ENCODE results near the gene CCNB1.
A peak's percentile ranks its signal among the peaks of the same experiment; 100 is the strongest.
"Not testable (repeated sequence)": the region's sequence is repeated elsewhere in the genome, so short reads cannot be mapped to it uniquely, and the experiment has no call there.

Gene CCNB1

DNA sequence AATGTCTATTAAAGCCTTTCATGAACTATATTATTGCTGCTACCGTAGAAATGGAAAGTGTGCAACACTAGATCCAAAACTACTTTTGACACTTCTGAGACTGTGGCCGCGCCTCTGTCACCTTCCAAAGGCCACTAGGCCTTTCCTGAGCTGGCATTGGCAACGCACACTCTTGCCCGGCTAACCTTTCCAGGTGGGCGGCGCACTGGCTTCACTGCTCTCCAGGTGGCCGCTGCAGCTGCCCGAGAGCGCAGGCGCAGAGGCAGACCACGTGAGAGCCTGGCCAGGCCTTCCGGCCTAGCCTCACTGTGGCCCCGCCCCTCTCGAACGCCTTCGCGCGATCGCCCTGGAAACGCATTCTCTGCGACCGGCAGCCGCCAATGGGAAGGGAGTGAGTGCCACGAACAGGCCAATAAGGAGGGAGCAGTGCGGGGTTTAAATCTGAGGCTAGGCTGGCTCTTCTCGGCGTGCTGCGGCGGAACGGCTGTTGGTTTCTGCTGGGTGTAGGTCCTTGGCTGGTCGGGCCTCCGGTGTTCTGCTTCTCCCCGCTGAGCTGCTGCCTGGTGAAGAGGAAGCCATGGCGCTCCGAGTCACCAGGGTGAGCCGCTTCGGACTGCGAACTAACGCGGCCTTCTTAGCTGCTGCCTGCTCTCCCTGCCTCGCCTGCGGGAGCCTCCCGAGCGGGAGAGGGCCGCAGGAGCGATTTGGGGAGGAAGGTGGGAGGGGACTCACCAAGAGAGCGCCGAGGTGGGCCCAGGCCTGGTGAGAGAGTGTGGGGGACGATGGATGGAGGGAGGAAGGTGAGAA, at the start of gene CCNB1:
TSS of gene CCNB1 (plus strand) at position 465 of the 807 bp plus-strand sequence. CDS start at position 578, 113 bp downstream.
- DNase-seq (ENCODE audit: low read depth) = peak; percentile 95

DNA sequence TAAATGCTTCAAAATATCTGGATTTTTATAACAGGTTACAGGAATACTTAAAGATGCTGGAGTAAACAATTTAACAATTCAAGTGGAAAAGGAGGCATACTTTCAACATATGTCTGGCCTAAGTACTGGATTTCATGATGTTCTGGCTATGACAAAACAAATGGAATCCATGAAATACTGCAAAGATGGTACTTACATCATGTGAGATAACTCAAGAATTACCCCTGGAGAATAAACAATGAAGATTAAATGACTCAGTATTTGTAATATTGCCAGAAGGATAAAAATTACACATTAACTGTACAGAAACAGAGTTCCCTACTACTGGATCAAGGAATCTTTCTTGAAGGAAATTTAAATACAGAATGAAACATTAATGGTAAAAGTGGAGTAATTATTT, 37.5 kb upstream of the CCNB1 start:
- DNase-seq (ENCODE audit: low read depth) = no peak

DNA sequence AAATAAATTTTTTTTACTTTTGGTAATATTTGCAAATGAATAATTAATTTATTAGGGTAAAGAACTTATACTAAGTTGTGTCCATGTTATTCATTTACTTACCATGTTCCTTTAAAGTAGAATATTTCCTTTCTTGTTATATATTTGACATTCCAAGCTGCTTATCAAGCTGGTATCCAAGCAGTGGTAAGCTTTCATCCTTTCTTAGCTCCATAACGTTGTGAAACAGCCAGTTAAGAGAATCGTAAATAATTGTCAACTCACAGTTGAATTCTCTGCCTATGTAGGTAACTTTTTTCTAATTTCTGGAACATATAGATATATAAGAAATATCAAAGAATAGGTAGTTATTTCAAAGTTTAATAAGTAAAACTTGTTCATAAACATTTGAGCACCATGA, 36.7 kb upstream of the CCNB1 start:
- DNase-seq (ENCODE audit: low read depth) = no peak

DNA sequence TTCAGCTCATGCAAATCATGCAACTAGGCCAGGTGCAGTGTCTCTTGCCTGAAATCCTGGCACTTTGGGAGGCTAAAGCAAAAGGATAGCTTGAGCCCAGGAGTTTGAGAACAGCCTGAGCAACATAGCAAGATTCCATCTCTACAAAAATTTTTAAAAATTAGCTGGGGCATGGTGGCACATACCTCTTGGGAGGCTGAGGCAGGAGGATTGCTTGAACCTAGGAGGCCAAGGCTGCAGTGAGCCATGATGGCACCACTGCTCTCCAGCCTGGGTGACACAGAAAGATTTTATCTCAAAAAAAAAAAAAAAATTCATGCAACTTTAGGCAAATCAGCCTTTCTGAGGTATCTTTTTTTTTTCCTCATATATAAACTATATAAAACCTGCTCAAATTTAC, 35.6 kb upstream of the CCNB1 start:
- no peak for DNase-seq (ENCODE audit: low read depth)

DNA sequence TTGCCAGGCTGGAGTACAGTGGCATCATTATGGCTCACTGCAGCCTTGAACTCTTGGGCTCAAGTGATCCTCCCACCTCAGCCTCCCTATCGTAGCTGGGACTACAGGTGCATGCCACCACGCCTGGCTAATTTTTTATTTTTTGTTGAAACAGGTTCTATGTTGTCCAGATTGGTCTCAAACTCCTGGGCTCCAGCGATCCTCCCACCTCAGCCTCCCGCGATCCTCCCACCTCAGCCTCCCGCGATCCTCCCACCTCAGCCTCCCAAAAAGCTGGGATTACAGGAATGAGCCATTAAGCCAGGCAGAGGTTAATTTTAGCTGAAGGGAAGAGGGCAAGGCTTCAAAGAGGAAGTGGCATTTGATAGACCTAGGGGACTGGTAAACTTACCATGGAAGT, 32.8 kb upstream of the CCNB1 start:
- no peak for DNase-seq (ENCODE audit: low read depth)

DNA sequence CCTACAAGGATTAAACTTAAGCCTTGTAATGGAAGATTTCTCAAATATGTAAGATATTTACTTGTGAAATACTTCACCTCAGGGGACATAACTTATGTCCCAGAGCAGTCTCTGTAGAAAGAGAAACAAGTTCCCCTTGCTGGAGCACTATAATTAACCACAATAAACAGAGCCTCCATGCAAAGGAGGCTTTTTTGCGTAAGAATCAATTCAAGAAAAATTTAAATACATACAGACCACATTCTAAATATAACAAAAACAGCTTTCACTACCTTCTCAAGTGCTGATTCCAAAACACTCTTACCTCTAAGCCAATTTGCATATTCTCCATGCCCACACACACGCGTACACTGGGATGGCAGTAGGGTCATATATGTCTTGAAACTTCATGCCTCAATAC, 30.7 kb upstream of the CCNB1 start:
- no peak for DNase-seq (ENCODE audit: low read depth)

DNA sequence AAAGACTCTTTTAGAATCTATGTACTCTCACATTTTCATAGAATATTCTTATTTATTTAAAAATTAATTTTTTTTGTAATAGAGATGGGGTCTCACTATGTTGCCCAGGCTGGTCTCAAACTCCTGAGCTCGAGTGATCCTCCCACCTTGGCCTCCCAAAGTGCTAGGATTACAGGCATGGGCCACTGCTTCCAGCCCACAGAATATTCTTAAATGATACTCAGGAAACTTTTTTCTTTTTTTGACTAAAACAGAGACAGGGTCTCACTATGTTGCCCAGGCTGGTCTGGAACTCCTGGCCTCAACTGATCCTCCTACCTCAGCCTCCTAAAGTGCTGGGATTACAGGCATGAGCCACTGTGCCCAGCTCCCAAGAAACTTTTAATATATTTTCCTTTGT, 29.7 kb upstream of the CCNB1 start:
- DNase-seq (ENCODE audit: low read depth) = not testable (repeated sequence)

DNA sequence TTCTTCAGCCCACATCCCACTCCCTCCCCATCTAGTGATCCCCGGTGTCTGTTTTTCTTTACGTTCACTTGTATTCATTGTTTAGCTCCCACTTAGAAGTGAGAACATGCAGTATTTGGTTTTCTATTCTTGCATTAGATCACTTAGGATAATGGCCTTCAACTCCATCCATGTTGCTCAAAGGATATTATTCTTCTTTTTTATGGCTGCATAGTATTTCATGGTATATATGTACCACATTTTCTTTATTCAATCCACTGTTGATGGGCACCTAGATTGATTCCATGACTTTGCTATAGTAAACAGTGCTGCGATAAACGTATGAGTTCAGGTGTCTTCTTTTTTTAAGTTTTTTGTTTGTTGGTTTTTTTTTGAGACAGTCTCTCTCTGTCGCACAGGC, 29.1 kb upstream of the CCNB1 start:
- DNase-seq (ENCODE audit: low read depth) = no peak

DNA sequence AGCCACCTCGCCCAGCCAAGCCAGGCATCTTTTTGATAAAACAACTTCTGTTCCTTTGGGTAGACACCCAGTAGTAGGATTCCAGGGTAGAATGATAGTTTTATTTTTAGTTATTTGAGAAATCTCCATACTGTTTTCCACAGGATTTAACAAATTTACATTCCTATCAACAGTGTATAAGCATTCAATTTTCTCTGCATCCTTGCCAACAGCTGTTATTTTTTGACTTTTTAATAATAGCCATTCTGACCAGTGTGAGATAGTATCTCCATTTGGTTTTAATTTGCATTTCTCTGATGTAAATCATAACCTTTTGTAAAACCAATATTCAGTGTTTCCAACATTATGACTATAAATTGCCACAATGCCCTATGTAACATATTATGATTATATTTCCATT, 28.2 kb upstream of the CCNB1 start:
- DNase-seq (ENCODE audit: low read depth) = no peak

DNA sequence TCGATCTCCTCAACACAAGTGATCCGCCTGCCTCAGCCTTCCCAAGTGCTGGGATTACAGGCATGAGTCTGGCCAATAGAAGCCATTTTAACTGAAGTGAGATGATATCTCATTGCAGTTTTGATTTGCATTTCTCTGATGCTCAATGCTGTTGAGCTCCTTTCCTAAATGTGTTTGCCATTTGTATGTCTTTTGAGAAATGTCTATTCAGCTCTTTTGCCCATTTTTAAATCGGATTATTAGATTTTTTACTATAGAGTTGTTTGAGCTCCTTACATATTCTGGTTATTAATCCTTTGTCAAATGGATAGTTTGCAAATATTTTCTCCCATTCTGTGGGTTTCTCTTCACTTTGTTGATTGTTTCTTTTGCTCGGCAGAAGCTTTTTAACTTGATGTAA, 26.7 kb upstream of the CCNB1 start:
- DNase-seq (ENCODE audit: low read depth) = not testable (repeated sequence)

DNA sequence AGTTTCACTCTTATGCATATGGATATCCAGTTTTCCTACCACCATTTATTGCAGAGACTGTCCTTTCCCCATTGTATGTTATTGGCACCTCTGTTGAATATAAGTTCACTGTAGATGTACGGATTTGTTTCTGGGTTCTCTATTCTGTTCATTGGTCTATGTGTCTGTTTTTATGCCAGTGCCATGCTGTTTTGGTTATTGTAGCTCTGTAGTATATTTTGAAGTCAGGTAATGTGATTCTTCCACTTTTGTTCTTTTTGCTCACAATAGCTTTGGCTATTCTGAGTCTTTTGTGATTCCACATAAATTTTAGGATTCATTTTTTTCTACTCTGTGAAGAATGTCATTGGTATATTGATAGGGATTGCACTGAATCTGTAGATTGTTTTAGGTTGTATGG, 26.1 kb upstream of the CCNB1 start:
- no peak for DNase-seq (ENCODE audit: low read depth)

DNA sequence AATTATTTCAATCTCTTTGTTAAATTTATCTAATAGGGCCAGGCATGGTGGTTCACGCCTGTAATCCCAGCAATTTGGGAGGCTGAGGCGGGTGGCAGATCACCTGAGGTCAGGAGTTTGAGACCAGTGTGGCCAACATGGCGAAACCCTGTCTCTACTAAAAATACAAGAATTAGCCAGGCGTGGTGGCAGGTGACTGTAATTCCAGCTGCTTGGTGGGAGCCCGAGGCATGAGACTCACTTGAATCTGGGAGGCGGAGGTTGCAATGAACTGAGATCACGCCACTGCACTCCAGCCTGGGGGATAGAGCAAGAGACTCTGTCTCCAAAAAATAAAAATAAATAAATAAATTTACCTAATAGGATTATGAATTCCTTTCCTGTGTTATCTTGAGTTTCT, 18.4 kb upstream of the CCNB1 start:
- DNase-seq (ENCODE audit: low read depth) = not testable (repeated sequence)

DNA sequence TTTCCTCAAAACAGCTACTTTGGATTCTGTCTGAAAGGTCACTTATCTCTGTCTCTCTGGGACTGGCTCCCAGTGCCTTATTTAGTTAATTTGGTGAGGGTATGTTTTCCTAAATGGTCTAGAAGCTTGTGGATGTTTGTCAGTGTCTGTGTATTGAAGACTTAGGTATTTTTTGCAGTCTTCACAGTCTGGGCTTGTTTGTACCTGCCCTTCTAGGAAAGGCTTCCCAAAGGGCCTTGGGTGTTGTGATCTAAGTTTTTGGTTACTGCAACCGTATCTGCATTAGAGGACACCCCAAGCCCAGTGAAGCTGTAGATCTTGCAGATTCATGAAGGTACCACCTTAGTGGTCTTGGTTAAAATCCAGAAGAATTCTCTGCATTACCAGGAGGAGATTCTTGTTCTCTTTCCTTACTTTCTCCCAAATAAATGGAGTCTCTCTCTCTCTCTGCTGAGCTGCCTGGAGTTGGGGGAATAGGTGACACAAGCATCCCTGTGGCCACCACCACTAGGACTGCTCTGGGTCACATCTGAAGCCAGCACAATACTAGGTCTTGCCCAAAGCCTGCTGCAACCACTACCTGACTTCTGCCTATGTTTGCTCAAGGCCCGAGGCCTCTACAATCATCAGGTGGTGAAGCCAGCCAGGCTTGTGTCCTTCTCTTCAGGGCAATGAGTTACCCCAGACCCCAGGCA, 17.8 kb upstream of the CCNB1 start:
- DNase-seq (ENCODE audit: low read depth) = no peak

DNA sequence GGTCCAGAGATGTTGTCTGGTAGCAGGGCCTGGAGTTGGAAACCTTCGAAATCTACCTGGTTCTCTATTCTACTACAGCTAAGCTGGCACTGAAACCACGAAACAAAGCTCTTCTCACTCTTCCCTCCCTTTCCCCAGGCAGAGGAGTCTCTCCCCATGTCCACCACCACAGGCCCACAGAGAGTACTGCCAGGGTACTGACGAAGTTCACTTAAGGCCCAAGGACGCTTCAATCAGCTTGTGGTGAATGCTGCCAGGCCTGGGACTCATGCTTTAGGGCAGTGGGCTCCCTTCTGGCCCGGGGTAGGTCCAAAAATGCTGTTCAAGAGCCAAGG, 17.3 kb upstream of the CCNB1 start:
- DNase-seq (ENCODE audit: low read depth) = no peak

DNA sequence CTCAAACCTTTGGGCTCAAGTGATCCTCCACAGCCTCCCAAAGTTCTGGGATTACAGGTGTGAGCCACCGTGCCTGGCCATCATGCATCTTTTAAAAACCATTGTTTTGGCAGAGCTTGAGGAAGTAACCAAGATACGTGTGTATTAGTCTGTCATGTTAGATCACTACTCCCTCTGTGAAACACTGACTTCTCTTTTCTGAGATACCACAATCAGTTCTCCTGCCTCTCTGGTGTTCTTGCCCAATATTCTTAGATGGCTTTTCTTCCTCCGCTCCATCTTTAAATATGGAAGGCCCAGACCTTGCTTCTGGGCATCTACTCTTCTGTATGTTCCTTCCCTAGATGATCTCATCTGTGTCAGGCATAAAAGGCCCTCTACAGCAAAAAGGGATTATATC, 14.2 kb upstream of the CCNB1 start:
- DNase-seq (ENCODE audit: low read depth) = no peak

DNA sequence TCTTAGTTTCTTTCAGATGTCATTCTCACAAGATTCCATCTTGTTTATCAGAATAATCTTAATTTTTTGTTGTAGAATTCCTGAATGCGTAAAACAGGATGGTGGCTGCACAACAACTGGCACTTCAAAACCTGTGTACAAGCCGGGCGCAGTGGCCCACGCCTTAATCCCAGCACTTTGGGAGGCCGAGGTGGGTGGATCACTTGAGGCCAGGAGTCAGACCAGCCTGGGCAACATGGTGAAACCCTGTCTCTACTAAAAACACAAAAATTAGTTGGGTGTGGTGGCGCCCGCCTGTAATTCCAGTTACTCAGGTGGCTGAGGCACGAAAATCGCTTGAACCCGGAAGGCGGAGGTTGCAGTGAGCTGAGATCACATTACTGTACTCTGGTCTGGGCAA, 10.5 kb upstream of the CCNB1 start:
- DNase-seq (ENCODE audit: low read depth) = no peak

DNA sequence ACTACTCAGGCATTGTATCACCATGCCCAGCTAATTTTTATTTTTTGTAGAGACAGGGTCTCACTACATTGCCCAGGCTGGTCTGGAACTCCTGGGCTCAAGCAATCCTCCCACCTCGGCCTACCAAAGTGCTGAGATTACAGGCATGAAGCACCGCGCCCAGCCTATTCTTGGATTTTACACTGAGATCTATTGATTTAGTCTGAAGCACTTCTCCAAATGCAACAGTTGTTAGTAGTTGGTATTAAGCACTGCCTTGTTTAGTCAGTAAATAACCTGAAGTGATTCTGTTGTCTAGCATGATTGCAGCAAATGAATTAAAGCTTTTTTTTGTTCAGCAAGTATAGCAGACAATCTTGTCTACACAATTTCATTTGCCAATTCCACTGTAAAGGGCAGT, 8.9 kb upstream of the CCNB1 start:
- DNase-seq (ENCODE audit: low read depth) = no peak

DNA sequence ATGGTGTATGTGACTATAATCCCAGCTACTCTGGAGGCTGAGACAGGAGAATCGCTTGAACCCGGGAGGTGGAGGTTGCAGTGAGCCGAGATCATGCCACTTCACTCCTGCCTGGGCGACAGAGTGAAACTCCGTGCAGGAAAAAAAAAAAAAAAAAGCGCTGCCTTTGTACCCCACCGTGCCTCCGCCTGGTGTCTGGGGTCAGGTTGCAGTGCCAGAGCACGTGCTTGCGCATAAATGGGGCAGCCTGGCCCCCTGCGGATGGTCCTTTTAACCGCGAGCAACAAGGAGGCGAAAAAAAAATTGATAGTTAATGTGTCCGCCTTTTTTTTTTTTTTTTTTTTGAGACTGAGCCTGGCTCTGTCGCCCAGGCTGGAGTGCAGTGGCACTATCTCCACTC, 6.3 kb upstream of the CCNB1 start:
- no peak for DNase-seq (ENCODE audit: low read depth)

DNA sequence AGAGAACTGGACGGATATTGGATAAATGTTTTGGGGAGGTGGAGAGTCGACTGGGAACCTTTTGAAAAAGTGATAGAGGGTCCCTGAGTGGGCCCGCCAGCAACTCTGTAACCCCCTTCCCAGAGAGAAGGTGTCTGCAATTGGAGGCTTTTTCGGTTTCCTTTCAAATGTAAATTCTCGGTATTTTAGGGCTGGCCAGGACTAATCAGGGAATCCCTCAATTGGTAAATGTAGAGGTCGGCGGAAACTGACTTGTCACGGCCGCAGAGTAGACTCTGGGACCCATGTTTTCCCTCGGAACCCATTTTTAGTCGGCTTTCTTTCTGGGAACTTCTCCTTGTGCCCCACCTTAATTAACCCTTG, 524 bp downstream of the CCNB1 start:
- no peak for DNase-seq (ENCODE audit: low read depth)

DNA sequence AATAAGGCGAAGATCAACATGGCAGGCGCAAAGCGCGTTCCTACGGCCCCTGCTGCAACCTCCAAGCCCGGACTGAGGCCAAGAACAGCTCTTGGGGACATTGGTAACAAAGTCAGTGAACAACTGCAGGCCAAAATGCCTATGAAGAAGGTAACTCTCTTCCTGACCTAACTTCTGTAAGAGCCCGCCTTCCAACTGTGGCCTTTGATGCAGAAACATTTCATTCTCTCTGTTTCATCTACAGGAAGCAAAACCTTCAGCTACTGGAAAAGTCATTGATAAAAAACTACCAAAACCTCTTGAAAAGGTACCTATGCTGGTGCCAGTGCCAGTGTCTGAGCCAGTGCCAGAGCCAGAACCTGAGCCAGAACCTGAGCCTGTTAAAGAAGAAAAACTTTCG, 979 bp downstream of the CCNB1 start:
- no peak for DNase-seq (ENCODE audit: low read depth)

DNA sequence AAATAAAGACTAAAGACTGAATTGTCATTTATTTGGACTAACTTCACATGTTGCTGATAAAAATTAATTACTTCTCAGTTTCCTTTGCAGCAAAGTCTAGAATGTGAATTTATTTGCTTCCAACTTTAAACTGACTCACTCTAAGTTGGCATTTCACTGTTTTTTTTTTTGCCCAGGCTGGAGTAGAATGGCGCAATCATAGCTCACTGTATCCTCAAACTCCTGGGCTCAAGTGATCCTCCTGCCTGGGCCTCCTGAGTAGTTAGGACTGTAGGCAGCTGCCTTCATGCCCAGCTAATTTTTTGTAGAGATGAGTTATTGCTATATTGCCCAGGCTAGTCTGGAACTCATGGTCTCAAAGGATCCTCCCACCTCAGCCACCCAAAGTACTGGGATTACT, 3.5 kb downstream of the CCNB1 start:
- no peak for DNase-seq (ENCODE audit: low read depth)

DNA sequence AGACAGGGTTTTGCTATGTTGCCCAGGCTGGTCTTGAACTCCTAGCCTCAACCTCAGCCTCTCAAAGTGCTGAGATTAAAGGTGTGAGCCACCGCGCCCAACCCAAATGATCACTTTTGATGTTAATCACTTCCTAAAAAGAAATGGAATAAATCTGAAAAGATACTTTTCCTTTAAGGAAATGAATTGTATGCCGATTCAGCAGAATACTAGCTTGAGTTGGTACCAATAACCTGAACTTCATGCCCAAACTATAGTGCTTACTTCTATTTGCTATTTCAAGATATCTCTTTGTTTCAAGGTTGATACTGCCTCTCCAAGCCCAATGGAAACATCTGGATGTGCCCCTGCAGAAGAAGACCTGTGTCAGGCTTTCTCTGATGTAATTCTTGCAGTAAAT, 4.0 kb downstream of the CCNB1 start:
- no peak for DNase-seq (ENCODE audit: low read depth)

DNA sequence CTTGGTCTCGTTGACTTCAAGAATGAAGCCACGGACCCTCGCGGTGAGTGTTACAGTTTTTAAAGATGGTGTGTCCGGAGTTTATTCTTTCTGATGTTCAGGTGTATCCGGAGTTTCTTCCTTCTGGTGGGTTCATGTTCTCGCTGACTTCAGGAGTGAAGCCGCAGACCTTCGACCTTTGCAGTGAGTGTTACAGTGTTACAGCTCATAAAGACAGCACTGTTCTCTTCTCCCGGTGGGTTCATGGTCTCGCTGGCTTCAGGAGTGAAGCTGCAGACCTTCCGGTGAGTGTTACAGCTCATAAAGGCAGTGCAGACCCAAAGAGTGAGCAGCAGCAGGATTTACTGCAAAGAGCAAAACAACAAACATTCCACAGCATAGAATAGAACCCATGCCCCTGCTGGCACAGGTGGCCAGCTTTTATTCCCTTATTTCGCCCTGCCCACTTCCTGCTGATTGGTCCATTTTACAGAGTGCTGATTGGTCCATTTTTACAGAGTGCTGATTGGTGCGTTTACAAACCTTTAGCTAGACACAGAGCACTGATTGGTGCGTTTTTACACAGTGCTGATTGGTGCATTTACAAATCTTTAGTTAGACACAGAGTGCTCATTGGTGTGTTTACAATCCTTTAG, 14.8 kb downstream of the CCNB1 start:
- not testable (repeated sequence) for DNase-seq (ENCODE audit: low read depth)

DNA sequence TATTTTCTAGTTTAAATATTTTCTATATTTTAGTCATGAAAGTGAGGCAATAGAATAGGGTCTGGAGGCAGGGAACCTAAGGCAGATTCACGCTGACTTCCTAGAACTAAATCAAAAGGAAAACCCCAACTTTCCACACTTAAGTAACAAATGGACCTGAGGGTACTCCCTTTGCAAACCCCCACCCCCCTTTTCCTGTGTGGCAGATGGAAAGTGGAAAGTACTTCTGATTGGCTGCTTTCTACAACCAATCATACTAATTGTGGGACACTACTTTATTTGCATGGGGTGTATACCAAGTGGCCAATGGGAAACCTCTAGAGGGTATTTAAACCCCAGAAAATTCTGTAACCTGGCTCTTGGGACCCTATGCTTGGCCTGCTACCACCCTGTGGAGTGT, 17.7 kb downstream of the CCNB1 start:
- DNase-seq (ENCODE audit: low read depth) = no peak
